Panc1 (cell line): ENCODE data around the gene A2ML1. TPM values are rescaled to one million over a fixed set of nuclear protein-coding genes. Genes with fewer than 3 reads are reported as not detected.

Experiments
- ATAC-seq: fragments of 200-7000 bp; cut with Tn5 transposase; 2 replicates; pipeline ENCODE4 v1.9.1; 2020; ENCODE audit warnings: mild to moderate bottlenecking, moderate library complexity
- BruUV-seq: library from RNA; stranded (reverse); fragments of 400-500 nt; replicated peaks from 2 replicates; lab custom pipeline; 2021; lab: Mats Ljungman, UMichigan
- CTCF ChIA-PET: fragments of 300-600 bp; sonication (Branson Sonifier 250); formaldehyde crosslinking; loops from one replicate; lab custom pipeline; 2022; ENCODE audit warnings: antibody characterized with exemption; lab: Charles Lee
- POLR2A ChIA-PET: fragments of 300-600 bp; sonication (Branson Sonifier 250); formaldehyde crosslinking; loops from one replicate; lab custom pipeline; 2022; ENCODE audit warnings: antibody characterized with exemption; lab: Charles Lee
- DNase-seq: peaks from one replicate; pipeline ENCODE4 v3.0.0-alpha.2; 2010; ENCODE audit warnings: low read depth, low spot score
- H3K27ac ChIP-seq: 2 replicates; pipeline ENCODE4 v1.5.1; 2011; ENCODE audit warnings: mild to moderate bottlenecking, low read length, inconsistent platforms
- H3K27me3 ChIP-seq: fragments of 200-500 bp; sonication (Bioruptor generic); 2 replicates; pipeline ENCODE4 v1.6.0; 2014; ENCODE audit warnings: low read length, inconsistent platforms; ENCODE audit not compliant: control insufficient read depth, insufficient read depth
- H3K36me3 ChIP-seq: fragments of 200-500 bp; sonication (Bioruptor generic); 2 replicates; pipeline ENCODE4 v1.5.1; 2014; ENCODE audit warnings: inconsistent platforms, mild to moderate bottlenecking, low read length, moderate library complexity; ENCODE audit not compliant: control insufficient read depth, insufficient read depth
- H3K4me1 ChIP-seq: 2 replicates; pipeline ENCODE4 v1.5.1; 2011; ENCODE audit warnings: inconsistent platforms, mild to moderate bottlenecking, low read length, moderate library complexity; ENCODE audit not compliant: control insufficient read depth, insufficient read depth
- H3K4me3 ChIP-seq, 2 experiments: 2 replicates each; pipeline ENCODE4 v1.5.1; 2011 to 2012; ENCODE audit warnings: low read depth in 2 of 2, low read length in 2 of 2, mild to moderate bottlenecking in 2 of 2, inconsistent platforms in 1 of 2, moderate library complexity in 1 of 2
- H3K9me3 ChIP-seq: fragments of 200-500 bp; sonication (Bioruptor generic); 2 replicates; pipeline ENCODE4 v1.5.1; 2014; ENCODE audit warnings: low read depth, mild to moderate bottlenecking, inconsistent platforms, low read length, moderate library complexity; ENCODE audit not compliant: control insufficient read depth, insufficient read depth
- CTCF ChIP-seq: fragments of 450-650 bp; IDR thresholded peaks from 2 replicates; pipeline ENCODE4 v1.5.1; 2017; ENCODE audit warnings: mild to moderate bottlenecking
- POLR2AphosphoS5 ChIP-seq: IDR thresholded peaks from 2 replicates; pipeline ENCODE4 v1.6.1; 2012; ENCODE audit warnings: mild to moderate bottlenecking, low read depth, low read length, moderate library complexity
- REST ChIP-seq, 2 experiments: IDR thresholded peaks; 2 replicates each; pipeline ENCODE4 v1.6.1; 2011 to 2012; ENCODE audit warnings: low read depth in 2 of 2, control low read depth in 1 of 2, low read length in 1 of 2, mild to moderate bottlenecking in 1 of 2, moderate library complexity in 1 of 2; ENCODE audit not compliant: insufficient read depth in 1 of 2
- SIN3A ChIP-seq: IDR thresholded peaks from 2 replicates; pipeline ENCODE4 v1.6.1; 2012; ENCODE audit warnings: low read depth, mild to moderate bottlenecking, low read length, moderate library complexity, borderline replicate concordance; ENCODE audit not compliant: insufficient read depth
- TCF7L2 ChIP-seq: IDR thresholded peaks from 2 replicates; pipeline ENCODE4 v1.6.1; 2011; ENCODE audit warnings: mild to moderate bottlenecking, low read depth, low read length, inconsistent platforms
- in situ Hi-C: cut with HindIII; loops from 2 replicates; pipeline ENCODE4 v1.10.0; 2016; ENCODE audit warnings: low sequenced_read_pairs, low pct_unique_long_range_greater_than_20kb
- intact Hi-C: fragments of 100-400 bp; cut with micrococcal nuclease; formaldehyde crosslinking; loops from one replicate; pipeline ENCODE4 v1.10.0; 2022; ENCODE audit not compliant: unreplicated experiment
- total RNA-seq: library from RNA; stranded (reverse); gene quantifications from one replicate; pipeline ENCODE4 v1.2.1, GENCODE V29; 2021; ENCODE audit not compliant: unreplicated experiment

The A2ML1 gene
- total RNA-seq, 1 experiment from 2014 or later, result not detected

- no TSS peak for BruUV-seq
- no peak overlapping the region for H3K27ac ChIP-seq
- H3K27me3 ChIP-seq, result no peaks in the 10 kb centered on the region
- in situ Hi-C loops (no loop called here), intact Hi-C loops (no loop called here)
- ATAC-seq (no peak), DNase-seq (no peak)
- TF ChIP-seq TCF7L2 (no peak), CTCF (no peak)
- peaks cover 9% of the 10 kb centered on the region for H3K4me1 ChIP-seq
- H3K9me3 ChIP-seq, result no peaks in the 10 kb centered on the region
- H3K36me3 ChIP-seq, result no peaks in the 10 kb centered on the region; the same call in 1 of the 2 replicates
- ChIA-PET POLR2A (no interaction called here), CTCF (no interaction called here)
- no peak overlapping the region for H3K4me3 ChIP-seq
These were observed 93.7 kb downstream of the A2ML1 start for GRCh38 chr12:8916154-8916553.

- ChIA-PET CTCF (no interaction called here), POLR2A (no interaction called here)
- TF ChIP-seq POLR2AphosphoS5 (no peak), TCF7L2 (no peak), SIN3A (no peak), REST (IDR thresholded peaks at IDR 0.05; ENCODE audit: insufficient read depth in 1 of 2, low read depth in 2 of 2, low read length in 1 of 2) (no peak), CTCF (no peak)
- Histone ChIP-seq H3K4me1 (peaks cover 9% of the 10 kb centered on the region), H3K27me3 (no peaks in the 10 kb centered on the region), H3K4me3 (no peak overlapping the region), H3K27ac (no peak overlapping the region), H3K36me3 (no peaks in the 10 kb centered on the region; the same call in 1 of the 2 replicates), H3K9me3 (no peaks in the 10 kb centered on the region)
- ATAC-seq (no peak), DNase-seq (no peak)
- intact Hi-C loops (no loop called here), in situ Hi-C loops (no loop called here)
- BruUV-seq, result no TSS peak
These were observed 94.6 kb downstream of the A2ML1 start for GRCh38 chr12:8917031-8917430.
